ENCODE results near the gene SLC12A1. TPM values are rescaled to one million over a fixed set of nuclear protein-coding genes. Genes with fewer than 3 reads are reported as not detected.

The SLC12A1 gene
- total and polyA plus RNA-seq, 2 of the 8 experiments (the other 6 are each of a cell fraction or from before 2014, with no cell fraction given), result 0.63 to 1.0 TPM

GRCh38 chr15:48331796-48332641 lies 125.9 kb downstream of the SLC12A1 start (continued):
- no peak for TF ChIP-seq RFX5 (IDR thresholded peaks at IDR 0.05; ENCODE audit: borderline replicate concordance, low read depth, low read length)
- TF ChIP-seq, protein P1, sequence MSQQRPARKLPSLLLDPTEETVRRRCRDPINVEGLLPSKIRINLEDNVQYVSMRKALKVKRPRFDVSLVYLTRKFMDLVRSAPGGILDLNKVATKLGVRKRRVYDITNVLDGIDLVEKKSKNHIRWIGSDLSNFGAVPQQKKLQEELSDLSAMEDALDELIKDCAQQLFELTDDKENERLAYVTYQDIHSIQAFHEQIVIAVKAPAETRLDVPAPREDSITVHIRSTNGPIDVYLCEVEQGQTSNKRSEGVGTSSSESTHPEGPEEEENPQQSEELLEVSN (IDR thresholded peaks at IDR 0.05), result peak; percentile 64
- no peak for TF ChIP-seq GTF2F1 (IDR thresholded peaks at IDR 0.05; ENCODE audit: borderline replicate concordance, low read depth, low read length)
- TF ChIP-seq, protein P2, sequence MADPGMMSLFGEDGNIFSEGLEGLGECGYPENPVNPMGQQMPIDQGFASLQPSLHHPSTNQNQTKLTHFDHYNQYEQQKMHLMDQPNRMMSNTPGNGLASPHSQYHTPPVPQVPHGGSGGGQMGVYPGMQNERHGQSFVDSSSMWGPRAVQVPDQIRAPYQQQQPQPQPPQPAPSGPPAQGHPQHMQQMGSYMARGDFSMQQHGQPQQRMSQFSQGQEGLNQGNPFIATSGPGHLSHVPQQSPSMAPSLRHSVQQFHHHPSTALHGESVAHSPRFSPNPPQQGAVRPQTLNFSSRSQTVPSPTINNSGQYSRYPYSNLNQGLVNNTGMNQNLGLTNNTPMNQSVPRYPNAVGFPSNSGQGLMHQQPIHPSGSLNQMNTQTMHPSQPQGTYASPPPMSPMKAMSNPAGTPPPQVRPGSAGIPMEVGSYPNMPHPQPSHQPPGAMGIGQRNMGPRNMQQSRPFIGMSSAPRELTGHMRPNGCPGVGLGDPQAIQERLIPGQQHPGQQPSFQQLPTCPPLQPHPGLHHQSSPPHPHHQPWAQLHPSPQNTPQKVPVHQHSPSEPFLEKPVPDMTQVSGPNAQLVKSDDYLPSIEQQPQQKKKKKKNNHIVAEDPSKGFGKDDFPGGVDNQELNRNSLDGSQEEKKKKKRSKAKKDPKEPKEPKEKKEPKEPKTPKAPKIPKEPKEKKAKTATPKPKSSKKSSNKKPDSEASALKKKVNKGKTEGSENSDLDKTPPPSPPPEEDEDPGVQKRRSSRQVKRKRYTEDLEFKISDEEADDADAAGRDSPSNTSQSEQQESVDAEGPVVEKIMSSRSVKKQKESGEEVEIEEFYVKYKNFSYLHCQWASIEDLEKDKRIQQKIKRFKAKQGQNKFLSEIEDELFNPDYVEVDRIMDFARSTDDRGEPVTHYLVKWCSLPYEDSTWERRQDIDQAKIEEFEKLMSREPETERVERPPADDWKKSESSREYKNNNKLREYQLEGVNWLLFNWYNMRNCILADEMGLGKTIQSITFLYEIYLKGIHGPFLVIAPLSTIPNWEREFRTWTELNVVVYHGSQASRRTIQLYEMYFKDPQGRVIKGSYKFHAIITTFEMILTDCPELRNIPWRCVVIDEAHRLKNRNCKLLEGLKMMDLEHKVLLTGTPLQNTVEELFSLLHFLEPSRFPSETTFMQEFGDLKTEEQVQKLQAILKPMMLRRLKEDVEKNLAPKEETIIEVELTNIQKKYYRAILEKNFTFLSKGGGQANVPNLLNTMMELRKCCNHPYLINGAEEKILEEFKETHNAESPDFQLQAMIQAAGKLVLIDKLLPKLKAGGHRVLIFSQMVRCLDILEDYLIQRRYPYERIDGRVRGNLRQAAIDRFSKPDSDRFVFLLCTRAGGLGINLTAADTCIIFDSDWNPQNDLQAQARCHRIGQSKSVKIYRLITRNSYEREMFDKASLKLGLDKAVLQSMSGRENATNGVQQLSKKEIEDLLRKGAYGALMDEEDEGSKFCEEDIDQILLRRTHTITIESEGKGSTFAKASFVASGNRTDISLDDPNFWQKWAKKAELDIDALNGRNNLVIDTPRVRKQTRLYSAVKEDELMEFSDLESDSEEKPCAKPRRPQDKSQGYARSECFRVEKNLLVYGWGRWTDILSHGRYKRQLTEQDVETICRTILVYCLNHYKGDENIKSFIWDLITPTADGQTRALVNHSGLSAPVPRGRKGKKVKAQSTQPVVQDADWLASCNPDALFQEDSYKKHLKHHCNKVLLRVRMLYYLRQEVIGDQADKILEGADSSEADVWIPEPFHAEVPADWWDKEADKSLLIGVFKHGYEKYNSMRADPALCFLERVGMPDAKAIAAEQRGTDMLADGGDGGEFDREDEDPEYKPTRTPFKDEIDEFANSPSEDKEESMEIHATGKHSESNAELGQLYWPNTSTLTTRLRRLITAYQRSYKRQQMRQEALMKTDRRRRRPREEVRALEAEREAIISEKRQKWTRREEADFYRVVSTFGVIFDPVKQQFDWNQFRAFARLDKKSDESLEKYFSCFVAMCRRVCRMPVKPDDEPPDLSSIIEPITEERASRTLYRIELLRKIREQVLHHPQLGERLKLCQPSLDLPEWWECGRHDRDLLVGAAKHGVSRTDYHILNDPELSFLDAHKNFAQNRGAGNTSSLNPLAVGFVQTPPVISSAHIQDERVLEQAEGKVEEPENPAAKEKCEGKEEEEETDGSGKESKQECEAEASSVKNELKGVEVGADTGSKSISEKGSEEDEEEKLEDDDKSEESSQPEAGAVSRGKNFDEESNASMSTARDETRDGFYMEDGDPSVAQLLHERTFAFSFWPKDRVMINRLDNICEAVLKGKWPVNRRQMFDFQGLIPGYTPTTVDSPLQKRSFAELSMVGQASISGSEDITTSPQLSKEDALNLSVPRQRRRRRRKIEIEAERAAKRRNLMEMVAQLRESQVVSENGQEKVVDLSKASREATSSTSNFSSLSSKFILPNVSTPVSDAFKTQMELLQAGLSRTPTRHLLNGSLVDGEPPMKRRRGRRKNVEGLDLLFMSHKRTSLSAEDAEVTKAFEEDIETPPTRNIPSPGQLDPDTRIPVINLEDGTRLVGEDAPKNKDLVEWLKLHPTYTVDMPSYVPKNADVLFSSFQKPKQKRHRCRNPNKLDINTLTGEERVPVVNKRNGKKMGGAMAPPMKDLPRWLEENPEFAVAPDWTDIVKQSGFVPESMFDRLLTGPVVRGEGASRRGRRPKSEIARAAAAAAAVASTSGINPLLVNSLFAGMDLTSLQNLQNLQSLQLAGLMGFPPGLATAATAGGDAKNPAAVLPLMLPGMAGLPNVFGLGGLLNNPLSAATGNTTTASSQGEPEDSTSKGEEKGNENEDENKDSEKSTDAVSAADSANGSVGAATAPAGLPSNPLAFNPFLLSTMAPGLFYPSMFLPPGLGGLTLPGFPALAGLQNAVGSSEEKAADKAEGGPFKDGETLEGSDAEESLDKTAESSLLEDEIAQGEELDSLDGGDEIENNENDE (IDR thresholded peaks at IDR 0.05; ENCODE audit: insufficient replicate concordance, low read length), result no peak
- 0 out of 2 replicates have a peak, but pooled peaks have one; percentile 37 for TF ChIP-seq POLR2AphosphoS5 (IDR thresholded peaks at IDR 0.05; ENCODE audit: low read depth, low read length)
- no peak for TF ChIP-seq CBX5 (IDR thresholded peaks at IDR 0.05; ENCODE audit: low read depth, low read length)
- TF ChIP-seq SRF (IDR thresholded peaks at IDR 0.05; ENCODE audit: low read depth, low read length), result no peak
- no peak for TF ChIP-seq KDM5A (IDR thresholded peaks at IDR 0.05; ENCODE audit: low read length)
- no peak for TF ChIP-seq KDM1A (IDR thresholded peaks at IDR 0.05; ENCODE audit: borderline replicate concordance, low read length)

Measured in H1 (cell line).